Thoracic aorta (tissue), 2 donors: ENCODE measurements around the gene SNX8. TPM values are rescaled to one million over a fixed set of nuclear protein-coding genes. Genes with fewer than 3 reads are reported as not detected.

Source experiments
- ATAC-seq: fragments of 150-250 bp; one replicate; pipeline ENCODE4 v1.8.0; 2017; ENCODE audit warnings: low read depth; ENCODE audit not compliant: insufficient number of reproducible peaks, low FRiP score
- DNase-seq: peaks from one replicate; pipeline ENCODE4 v3.0.0-alpha.2; 2020; ENCODE audit warnings: low spot score
- H3K27ac ChIP-seq, 2 donors: fragments of 200-600 bp; sonication (generic); 1 replicate in 1 of 2; 2 replicates in 1 of 2; pipeline ENCODE4 v1.5.1; 2016; ENCODE audit warnings: mild to moderate bottlenecking in 2 of 2, moderate library complexity in 2 of 2
- H3K27me3 ChIP-seq: fragments of 200-600 bp; sonication (generic); replicated peaks from 2 replicates; pipeline ENCODE4 v1.6.0; 2016; ENCODE audit warnings: mild to moderate bottlenecking; ENCODE audit not compliant: insufficient read depth
- H3K36me3 ChIP-seq: fragments of 200-600 bp; sonication (generic); one replicate; pipeline ENCODE4 v1.5.1; 2016
- H3K4me1 ChIP-seq, 2 donors: fragments of 200-600 bp; sonication (generic); 1 replicate in 1 of 2; 2 replicates in 1 of 2; pipeline versions ENCODE4 v1.5.1 to v1.6.0; 2016; ENCODE audit warnings: low read depth in 2 of 2, mild to moderate bottlenecking in 1 of 2; ENCODE audit not compliant: control insufficient read depth in 1 of 2
- H3K4me3 ChIP-seq: fragments of 200-600 bp; sonication (generic); 2 replicates; pipeline ENCODE4 v1.5.1; 2016; ENCODE audit warnings: mild to moderate bottlenecking
- H3K9me3 ChIP-seq: fragments of 200-600 bp; sonication (generic); 2 replicates; pipeline ENCODE4 v1.5.1; 2016
- CTCF ChIP-seq: fragments of 200-600 bp; sonication (generic); IDR thresholded peaks from one replicate; pipeline ENCODE4 v1.5.1; 2019; ENCODE audit warnings: antibody characterized with exemption
- total RNA-seq, 2 donors: library from RNA; depleted of rRNA; stranded (reverse); fragments of >200 nt; gene quantifications; one replicate each; pipeline versions ENCODE4 v1.1.0 to v1.2.3, GENCODE V29; 2016

Gene SNX8
- total RNA-seq, 2 donors from 2014 or later: 6.5 to 29.6 TPM

GRCh38 chr7:2259480-2259879 lies 54.8 kb downstream of the SNX8 start:
- Histone ChIP-seq H3K27me3 (no peaks in the 10 kb centered on the region), H3K36me3 (peaks cover 8% of the 10 kb centered on the region), H3K27ac (no peak overlapping the region), H3K4me3 (no peak overlapping the region), H3K4me1 (no peaks in the 10 kb centered on the region), H3K9me3 (no peaks in the 10 kb centered on the region)
- no peak for ATAC-seq
- DNase-seq: no peak
- TF ChIP-seq CTCF: no peak

- Histone ChIP-seq H3K4me1 (no peaks in the 10 kb centered on the region), H3K27ac (no peak overlapping the region), H3K4me3 (no peak overlapping the region), H3K36me3 (peaks cover 8% of the 10 kb centered on the region), H3K9me3 (no peaks in the 10 kb centered on the region), H3K27me3 (no peaks in the 10 kb centered on the region)
- DNase-seq (no peak), ATAC-seq (no peak)
- TF ChIP-seq CTCF: no peak
Measured at GRCh38 chr7:2258661-2259365, 55.4 kb downstream of the SNX8 start.

- Histone ChIP-seq H3K9me3 (no peaks in the 10 kb centered on the region), H3K27ac (no peak overlapping the region), H3K27me3 (no peaks in the 10 kb centered on the region), H3K4me1 (no peaks in the 10 kb centered on the region), H3K36me3 (no peaks in the 10 kb centered on the region), H3K4me3 (no peak overlapping the region)
- TF ChIP-seq CTCF: no peak
- ATAC-seq (no peak), DNase-seq (no peak)
Measured at GRCh38 chr7:2257651-2258050, 56.6 kb downstream of the SNX8 start.

GRCh38 chr7:2257046-2257551 lies 57.1 kb downstream of the SNX8 start:
- DNase-seq (no peak), ATAC-seq (no peak)
- Histone ChIP-seq H3K27ac (no peak overlapping the region), H3K9me3 (no peaks in the 10 kb centered on the region), H3K36me3 (no peaks in the 10 kb centered on the region), H3K27me3 (no peaks in the 10 kb centered on the region), H3K4me1 (no peaks in the 10 kb centered on the region), H3K4me3 (no peak overlapping the region)
- no peak for TF ChIP-seq CTCF

GRCh38 chr7:2256306-2257045 lies 57.8 kb downstream of the SNX8 start:
- H3K27me3 ChIP-seq: no peaks in the 10 kb centered on the region
- no peaks in the 10 kb centered on the region for H3K4me1 ChIP-seq
- ATAC-seq (no peak), DNase-seq (no peak)
- H3K4me3 ChIP-seq: no peak overlapping the region
- H3K27ac ChIP-seq: no peak overlapping the region
- H3K36me3 ChIP-seq: no peaks in the 10 kb centered on the region
- TF ChIP-seq CTCF: no peak
- no peaks in the 10 kb centered on the region for H3K9me3 ChIP-seq
